GM21723 (cell line): ENCODE results near the gene SELENOO.

Source experiments
- ATAC-seq: cut with Tn5 transposase; IDR thresholded peaks from one replicate; pipeline ENCODE4 v1.9.1; 2021; ENCODE audit warnings: mild to moderate bottlenecking, moderate library complexity; ENCODE audit not compliant: unreplicated experiment

The SELENOO gene

DNA sequence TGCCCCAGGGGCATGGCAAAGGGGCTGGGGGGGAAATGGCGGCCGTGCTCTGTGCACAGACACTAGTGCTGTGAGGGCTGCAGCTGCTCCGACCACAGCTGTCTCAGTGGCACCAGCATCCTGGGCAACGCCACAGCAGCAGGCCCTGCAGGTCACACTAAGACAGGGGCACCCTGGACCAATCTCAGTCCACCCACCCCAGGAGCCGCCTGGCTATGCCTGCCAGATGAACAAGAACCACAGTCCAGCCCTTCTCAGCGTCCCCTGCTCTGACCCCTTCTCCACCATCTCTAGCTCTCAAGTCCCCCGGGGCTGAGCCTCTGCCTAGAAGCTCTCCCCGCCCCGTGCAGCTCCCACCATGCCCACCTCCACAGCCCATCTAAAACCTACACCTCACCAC lies 27.6 kb downstream of the SELENOO start:
- no peak for ATAC-seq

- ATAC-seq, result no peak
Measured at GRCh38 chr22:50229370-50229769, 28.6 kb downstream of the SELENOO start.

- no peak for ATAC-seq
Measured at GRCh38 chr22:50232481-50233151, 31.8 kb downstream of the SELENOO start.

GRCh38 chr22:50233223-50233622 lies 32.4 kb downstream of the SELENOO start:
- no peak for ATAC-seq

- no peak for ATAC-seq
Measured at GRCh38 chr22:50236731-50237409, 36.1 kb downstream of the SELENOO start.

GRCh38 chr22:50238755-50239154 lies 37.9 kb downstream of the SELENOO start:
- ATAC-seq, result no peak

- no peak for ATAC-seq
Measured at GRCh38 chr22:50242406-50242949, 41.7 kb downstream of the SELENOO start.

- ATAC-seq, result no peak
Measured at GRCh38 chr22:50243685-50244419, 43.0 kb downstream of the SELENOO start.

DNA sequence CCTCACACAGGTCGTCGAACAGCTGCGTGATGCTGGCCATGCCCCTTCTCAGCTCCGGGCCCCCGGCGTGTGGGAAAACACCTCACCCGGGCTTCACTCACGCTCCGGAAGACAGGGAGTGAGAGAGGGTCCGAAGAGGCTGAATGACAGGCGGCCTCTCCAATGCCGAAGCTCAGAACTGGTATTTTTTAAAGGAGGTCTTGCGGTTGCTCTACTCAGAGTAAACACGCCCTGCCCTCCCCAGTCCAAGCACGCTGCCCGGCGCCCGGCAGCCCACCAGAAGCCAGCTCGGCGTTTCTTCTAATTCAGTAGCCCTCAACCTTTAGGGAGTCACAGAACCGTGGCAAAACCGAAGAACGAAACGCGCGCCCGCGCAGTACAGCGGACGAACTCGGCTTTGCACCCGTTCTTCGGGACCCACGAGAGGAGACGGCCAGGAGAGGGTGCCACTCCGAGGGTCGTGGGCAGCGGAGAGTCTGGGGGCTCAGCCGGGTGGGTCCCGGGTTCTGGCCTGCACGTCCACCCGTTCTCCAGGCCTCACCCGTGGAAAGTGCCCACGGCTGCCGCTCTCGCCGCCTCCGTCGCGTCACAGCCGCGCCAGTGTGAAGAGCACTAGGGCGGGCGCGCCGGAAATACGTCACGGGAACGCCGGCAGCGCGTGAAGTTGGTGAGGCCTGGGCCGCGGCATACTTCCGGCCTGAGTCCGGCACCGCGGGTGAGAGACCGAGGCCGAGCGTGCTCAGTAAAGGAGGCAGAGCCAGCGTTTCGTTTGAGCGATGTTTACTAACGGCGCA lies 43.8 kb downstream of the SELENOO start, which contains the start of gene TUBGCP6:
TSS of gene TUBGCP6 (minus strand) at position 604 of the 794 bp plus-strand sequence. CDS start at position 40, 564 bp downstream.
- peak; percentile 60 for ATAC-seq

DNA sequence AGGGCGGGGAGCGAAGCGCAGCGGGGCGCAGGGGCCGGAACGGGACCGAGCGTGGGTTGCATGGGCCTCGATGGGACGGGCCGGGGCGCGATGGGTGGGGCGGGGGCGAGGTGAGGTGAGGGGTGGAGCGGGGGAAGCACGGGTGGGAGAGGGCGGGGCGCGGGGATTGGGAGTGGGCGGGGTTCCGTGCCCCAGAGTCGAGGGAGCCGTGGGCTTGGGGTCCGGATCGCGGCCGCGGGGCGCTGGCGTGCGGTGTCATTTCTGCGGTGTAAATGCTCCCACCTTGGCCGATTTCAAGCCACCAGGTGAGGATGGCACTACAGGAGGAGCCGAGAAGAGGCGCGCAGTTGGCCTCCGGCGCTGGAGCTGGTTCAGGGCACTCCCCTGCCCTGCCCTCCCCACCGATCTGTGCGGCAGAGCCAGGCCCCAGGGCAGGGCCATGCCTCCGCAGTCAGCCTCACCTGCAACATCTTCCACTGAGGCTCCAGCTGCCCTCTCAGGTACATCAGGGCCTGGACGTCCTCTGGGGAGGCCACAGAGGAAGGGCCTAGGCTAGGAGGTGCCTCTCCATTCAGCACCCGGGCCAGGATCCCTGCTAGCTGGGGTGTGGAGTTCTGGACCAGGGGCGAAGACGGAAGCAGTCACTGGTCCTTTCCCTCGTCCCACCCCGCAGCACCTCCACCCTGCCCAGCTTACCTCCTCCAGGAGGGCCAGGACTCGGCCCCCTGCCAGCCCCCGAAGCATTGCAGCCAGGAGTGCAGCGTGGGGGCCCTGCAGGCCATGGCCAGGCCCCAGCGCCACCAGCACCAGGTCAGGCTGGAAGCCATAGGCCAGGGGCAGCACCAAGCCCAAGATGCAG lies 44.6 kb downstream of the SELENOO start:
- ATAC-seq, result no peak

DNA sequence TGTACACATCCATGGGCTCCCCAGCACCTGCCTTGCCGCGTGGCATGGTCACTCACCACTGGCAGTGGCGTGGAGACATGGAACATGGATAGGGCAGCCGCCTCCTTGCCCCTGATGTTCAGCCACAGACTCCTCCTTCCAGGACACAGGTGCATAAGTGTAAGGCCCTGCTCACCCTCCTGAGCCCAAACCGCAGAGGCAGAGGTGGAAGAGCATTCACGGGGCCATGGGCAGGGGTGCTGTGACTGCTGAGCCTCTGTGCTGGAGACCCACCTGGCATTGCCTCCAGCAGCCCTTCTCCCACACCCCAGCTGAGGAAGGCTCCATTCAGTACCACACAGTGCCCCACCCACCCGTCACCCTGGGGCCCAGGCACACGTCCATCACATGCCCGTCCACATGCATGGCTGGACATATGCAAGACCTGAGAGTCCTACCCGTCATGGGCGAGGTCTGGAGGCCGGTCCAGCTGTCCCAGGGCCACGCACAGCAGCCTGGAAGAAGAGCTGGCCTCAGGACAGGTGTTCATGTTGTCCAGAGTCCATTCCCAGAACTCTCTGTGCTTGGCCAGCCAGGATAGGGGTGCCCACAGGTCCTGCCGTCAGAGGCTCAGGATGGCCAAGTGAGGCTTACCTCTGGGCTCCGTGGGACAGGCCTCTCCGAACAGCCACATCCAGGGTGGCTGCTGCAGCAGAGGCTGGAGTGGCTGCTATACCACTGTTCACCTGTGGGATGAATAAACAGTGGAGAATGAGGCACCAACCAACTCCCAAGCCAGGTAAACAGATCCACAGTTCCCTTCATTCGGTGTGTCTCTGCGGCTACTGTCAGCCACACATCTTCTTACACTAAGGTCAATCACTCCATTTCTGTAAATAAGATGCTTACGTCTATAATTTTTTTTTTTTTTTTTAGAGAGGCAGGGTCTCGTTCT lies 45.7 kb downstream of the SELENOO start:
- no peak for ATAC-seq

- no peak for ATAC-seq
Measured at GRCh38 chr22:50247748-50248147, 46.9 kb downstream of the SELENOO start.

DNA sequence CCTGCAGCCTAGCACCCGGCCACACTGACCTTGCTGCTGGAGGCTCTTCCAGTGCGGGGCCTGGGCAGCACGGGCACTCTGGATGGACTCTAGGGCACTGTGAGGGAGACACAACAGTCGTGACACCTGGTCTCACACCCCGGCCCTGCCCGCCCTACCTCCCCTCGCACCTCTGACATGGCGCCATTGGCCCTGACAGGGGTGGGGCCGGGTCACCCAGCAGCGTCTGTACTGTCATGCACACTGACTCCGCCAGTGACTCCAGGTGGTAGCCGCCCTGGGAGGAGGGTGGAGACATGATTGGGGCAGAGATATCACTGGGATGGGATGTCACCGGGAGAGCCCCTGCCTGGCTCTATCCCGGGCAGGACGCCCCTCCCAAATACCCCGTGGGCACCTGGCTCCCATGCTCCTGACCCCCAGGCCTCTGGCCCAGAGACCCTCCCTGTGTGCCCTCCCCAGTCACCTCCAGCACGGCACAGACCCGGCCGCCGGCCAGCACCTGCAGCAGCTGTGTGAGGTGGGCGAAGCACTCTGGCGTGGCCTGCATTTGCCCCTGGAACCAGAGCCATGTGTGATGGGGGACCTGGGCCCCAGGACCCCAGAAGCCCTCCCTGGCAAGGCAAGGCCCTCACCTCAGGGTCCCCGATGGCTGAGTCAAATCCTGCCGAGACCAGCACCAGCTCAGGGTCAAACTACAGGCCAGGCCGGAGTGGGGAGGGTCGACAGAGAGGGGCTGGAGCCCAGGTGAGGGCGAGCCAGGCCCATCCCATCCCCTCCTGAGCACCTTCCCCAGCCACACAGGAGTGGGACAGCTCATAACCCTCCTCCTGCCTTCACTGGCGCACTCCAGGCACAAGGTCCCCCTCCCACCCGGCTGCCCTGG lies 47.6 kb downstream of the SELENOO start:
- ATAC-seq, result no peak

DNA sequence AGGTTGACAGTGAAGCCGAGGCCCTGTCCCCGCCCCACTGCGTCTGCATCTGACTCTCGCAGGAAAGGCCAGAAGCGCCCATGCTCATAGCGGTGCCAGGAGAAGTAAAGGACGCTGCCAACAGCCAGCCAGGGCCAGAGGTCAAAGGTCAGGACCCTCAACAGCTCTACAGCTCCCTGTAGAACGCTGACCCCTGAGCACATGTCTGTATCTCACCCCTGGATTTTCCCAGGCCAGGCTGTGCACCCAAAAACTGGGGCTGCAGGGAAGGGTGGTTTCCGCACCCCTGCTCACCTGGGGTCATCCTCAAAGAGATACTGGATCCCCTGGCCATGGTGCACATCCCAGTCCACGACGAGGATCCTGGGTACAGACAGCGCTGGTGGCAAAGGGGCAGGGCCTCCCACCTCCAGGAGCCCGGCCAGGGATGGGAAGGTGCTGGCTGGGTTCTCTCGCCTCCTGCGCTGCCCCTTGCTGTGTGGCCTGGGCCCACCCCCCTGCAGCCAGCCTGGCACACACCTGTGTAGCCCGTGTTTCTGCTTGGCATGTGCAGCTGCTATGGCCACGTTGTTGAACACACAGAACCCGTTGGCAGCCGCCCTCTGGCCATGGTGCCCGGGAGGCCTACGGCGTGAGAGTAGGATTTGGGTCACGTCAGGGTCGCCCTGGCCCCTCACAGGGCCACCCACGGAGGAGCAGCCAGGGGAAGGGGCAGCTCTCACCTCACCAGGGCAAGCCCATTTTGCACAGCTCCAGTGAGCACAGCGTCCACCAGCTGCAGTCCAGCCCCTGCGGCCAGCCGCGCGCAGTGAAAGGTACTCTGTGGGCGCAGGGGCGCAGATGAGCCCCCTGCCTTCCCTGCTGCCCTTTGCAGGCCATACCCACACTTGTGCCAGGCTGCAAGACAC lies 48.8 kb downstream of the SELENOO start:
- no peak for ATAC-seq

DNA sequence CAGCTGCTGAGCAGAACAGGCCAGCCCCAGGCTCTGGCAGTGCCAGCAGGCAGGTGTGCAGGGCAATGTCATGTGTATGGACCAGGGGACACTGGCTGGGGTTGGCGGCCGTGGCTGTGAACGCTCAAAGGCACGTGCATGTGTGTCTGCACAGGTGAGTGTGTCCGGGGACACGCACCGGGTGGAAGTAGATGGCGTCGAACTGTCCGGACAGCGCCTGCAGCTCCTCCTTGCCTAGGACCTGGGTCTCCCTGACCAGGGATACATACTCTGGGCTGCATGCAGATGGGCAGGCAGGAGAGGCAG lies 49.4 kb downstream of the SELENOO start:
- ATAC-seq, result no peak

DNA sequence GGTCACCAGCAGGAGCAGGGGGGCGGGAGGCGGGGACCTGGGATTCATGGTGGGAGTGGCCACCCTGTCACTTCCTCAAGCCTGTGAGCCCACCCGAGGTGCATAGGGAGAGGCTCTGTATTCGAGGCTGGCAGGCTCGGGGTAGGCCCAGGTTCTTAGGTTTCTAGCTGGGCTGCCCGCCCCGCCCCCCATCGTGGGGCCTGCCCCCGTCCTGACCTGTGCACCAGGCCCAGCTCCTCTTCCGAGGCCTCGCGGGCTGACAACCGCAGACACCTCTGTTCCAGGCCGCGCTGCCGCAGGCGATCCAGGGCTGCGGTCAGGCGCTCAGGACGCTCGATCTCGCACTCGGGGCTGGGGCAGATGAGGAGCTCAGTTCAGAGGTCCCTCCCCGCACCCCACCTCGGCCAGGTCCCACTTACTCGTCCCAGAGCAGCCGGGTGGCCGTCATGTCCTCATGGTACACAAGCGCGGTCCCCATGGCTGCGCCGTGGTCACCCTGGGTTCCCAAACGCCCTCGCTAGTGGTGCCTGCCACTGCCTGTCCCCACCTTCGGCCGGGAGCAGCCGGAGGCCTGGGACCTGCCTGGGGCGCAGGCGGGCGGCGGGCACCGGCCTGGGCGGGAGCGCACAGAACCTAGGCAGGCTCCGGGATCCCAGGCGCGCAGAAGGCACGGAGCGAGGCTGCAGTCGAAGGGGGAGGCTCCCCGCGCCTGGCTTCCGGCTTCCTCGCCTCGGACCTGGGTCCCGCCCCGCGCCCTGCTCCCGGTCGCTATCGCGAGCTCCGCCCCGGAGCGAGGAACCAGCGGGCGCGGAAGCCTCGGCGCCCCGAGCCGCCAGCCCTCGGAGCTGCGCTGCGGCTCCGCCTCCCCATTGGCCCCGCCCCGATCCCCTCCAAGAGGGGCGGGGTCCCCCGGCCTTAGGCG lies 50.0 kb downstream of the SELENOO start, which contains the start of gene HDAC10:
TSS of gene HDAC10 (minus strand) at position 711 of the 922 bp plus-strand sequence. CDS start at position 478, 233 bp downstream.
- peak; percentile 49 for ATAC-seq
